Keratinocyte (primary cell): Measurements from ENCODE around the gene GPR15LG. TPM values are rescaled to one million over a fixed set of nuclear protein-coding genes. Genes with fewer than 3 reads are reported as not detected.

ENCODE experiments used
- DNase-seq: peaks from one replicate; pipeline ENCODE4 v3.0.0-alpha.2; 2011; ENCODE audit warnings: low read depth, missing footprints, low spot score
- FAIRE-seq: peaks from 2 replicates; lab custom pipeline; 2011; peaks lifted over from hg19 to GRCh38; lab: Jason Lieb, UNC
- H2AFZ ChIP-seq: 2 replicates; pipeline ENCODE4 v1.6.0; 2012; ENCODE audit warnings: low read length, control low read depth, inconsistent platforms; ENCODE audit not compliant: control insufficient read depth
- H3K27ac ChIP-seq: 2 replicates; pipeline ENCODE4 v1.5.1; 2011; ENCODE audit warnings: low read length; ENCODE audit not compliant: control insufficient read depth, insufficient read depth
- H3K27me3 ChIP-seq: 3 replicates; pipeline ENCODE4 v1.6.0; 2011; ENCODE audit warnings: low read length; ENCODE audit not compliant: control insufficient read depth, insufficient read depth; ENCODE audit errors: extremely low read depth
- H3K36me3 ChIP-seq, 2 experiments: 2 replicates in 1 of 2; 3 replicates in 1 of 2; pipeline ENCODE4 v1.5.1; 2011; ENCODE audit warnings: low read length in 2 of 2, mild to moderate bottlenecking in 1 of 2; ENCODE audit not compliant: control insufficient read depth in 2 of 2, insufficient read depth in 2 of 2; ENCODE audit errors: extremely low read depth in 1 of 2
- H3K4me1 ChIP-seq: 3 replicates; pipeline ENCODE4 v1.5.1; 2011; ENCODE audit warnings: low read length; ENCODE audit not compliant: control insufficient read depth, insufficient read depth; ENCODE audit errors: extremely low read depth
- H3K4me2 ChIP-seq: 3 replicates; pipeline ENCODE4 v1.6.0; 2011; ENCODE audit warnings: low read depth, low read length; ENCODE audit not compliant: control insufficient read depth, insufficient read depth; ENCODE audit errors: extremely low read depth
- H3K4me3 ChIP-seq, 3 experiments: fragments of 200-600 bp in 1 of 3; sonication (generic) in 1 of 3; 2 replicates in 2 of 3; 3 replicates in 1 of 3; pipeline ENCODE4 v1.5.1; 2011 to 2016; ENCODE audit warnings: low read length in 3 of 3, mild to moderate bottlenecking in 3 of 3, control low read depth in 2 of 3, inconsistent platforms in 1 of 3, low read depth in 1 of 3, mixed read lengths in 1 of 3, mixed run types in 1 of 3, moderate library complexity in 1 of 3; ENCODE audit not compliant: control insufficient read depth in 2 of 3, insufficient read depth in 2 of 3; ENCODE audit errors: extremely low read depth in 1 of 3
- H3K79me2 ChIP-seq: 2 replicates; pipeline ENCODE4 v1.6.0; 2012; ENCODE audit warnings: low read length; ENCODE audit not compliant: control insufficient read depth, insufficient read depth
- H3K9ac ChIP-seq: 3 replicates; pipeline ENCODE4 v1.6.0; 2011; ENCODE audit warnings: low read length; ENCODE audit not compliant: control insufficient read depth, insufficient read depth; ENCODE audit errors: extremely low read depth
- H3K9me1 ChIP-seq: 3 replicates; pipeline ENCODE4 v1.6.0; 2011; ENCODE audit warnings: low read length; ENCODE audit not compliant: control insufficient read depth, insufficient read depth; ENCODE audit errors: extremely low read depth
- H3K9me3 ChIP-seq: 2 replicates; pipeline ENCODE4 v1.5.1; 2012; ENCODE audit warnings: low read depth, low read length; ENCODE audit not compliant: control insufficient read depth
- H4K20me1 ChIP-seq: 3 replicates; pipeline ENCODE4 v1.6.0; 2011; ENCODE audit warnings: low read length; ENCODE audit not compliant: control insufficient read depth, insufficient read depth; ENCODE audit errors: extremely low read depth
- EZH2 ChIP-seq: IDR thresholded peaks from one replicate; pipeline ENCODE4 v1.6.1; 2012; ENCODE audit warnings: inconsistent platforms, mild to moderate bottlenecking, low read length, moderate library complexity
- dilution Hi-C: fragments of 300-500 bp; cut with MboI; formaldehyde crosslinking; loops from one replicate; pipeline ENCODE4 v1.7.0; 2020; ENCODE audit warnings: low sequenced_read_pairs; ENCODE audit not compliant: extremely low pct_ligation_motif_present
- polyA plus RNA-seq, 5 experiments: library from polyadenylated mRNA; depleted of rRNA in 3 of 5; stranded (reverse) in 3 of 5; stranded (forward) in 1 of 5; unstranded in 1 of 5; fragments of >200 nt; gene quantifications; 1 replicate in 1 of 5; 2 replicates in 3 of 5; 3 replicates in 1 of 5; pipeline versions ENCODE4 v1.2.1 to v1.2.3, GENCODE V29; 2011 to 2012; ENCODE audit warnings: missing spikeins in 2 of 5, low read depth in 1 of 5, low replicate concordance in 1 of 5
- TF ChIP-seq, protein P1 (sequence below), 3 experiments: IDR thresholded peaks in 1 of 3; conservative IDR thresholded peaks in 1 of 3; optimal IDR thresholded peaks in 1 of 3; 2 replicates in 2 of 3; 3 replicates in 1 of 3; pipeline versions ENCODE3 to v1.5.1; 2011; ENCODE audit warnings: low read length in 3 of 3, mild to moderate bottlenecking in 3 of 3, moderate library complexity in 2 of 3, control low read depth in 1 of 3, inconsistent platforms in 1 of 3; ENCODE audit not compliant: insufficient read depth in 2 of 3; ENCODE audit errors: extremely low read depth in 1 of 3

GPR15LG gene
- polyA plus RNA-seq, 1 donor (not counting 4 experiments of a cell fraction or from before 2014, with no cell fraction given): 10.4 TPM

GRCh38 chr10:84140036-84140379, 33.6 kb upstream of the GPR15LG start:
- Histone ChIP-seq H3K27me3 (no peaks in the 10 kb centered on the region), H3K4me1 (peaks cover 13% of the 10 kb centered on the region), H3K4me2 (peak overlapping the region; percentile 93), H3K4me3 (peak overlapping the region; percentile 73 to 99 (median 96)), H3K9me3 (no peaks in the 10 kb centered on the region), H3K9ac (peak overlapping the region; percentile 96), H3K9me1 (no peaks in the 10 kb centered on the region), H4K20me1 (no peaks in the 10 kb centered on the region), H3K27ac (peak overlapping the region; percentile 86), H3K36me3 (peaks cover 7 to 14% of the 10 kb centered on the region in 2 experiments), H3K79me2 (peaks cover 23% of the 10 kb centered on the region), H2AFZ (peak overlapping the region; percentile 4)
- FAIRE-seq: no peak
- dilution Hi-C loops: loop anchor here (10.0 kb wide), 1 partner anchor 65 kb away; no protein-coding TSS in a partner anchor
- no peak for TF ChIP-seq EZH2
- TF ChIP-seq, protein P1, sequence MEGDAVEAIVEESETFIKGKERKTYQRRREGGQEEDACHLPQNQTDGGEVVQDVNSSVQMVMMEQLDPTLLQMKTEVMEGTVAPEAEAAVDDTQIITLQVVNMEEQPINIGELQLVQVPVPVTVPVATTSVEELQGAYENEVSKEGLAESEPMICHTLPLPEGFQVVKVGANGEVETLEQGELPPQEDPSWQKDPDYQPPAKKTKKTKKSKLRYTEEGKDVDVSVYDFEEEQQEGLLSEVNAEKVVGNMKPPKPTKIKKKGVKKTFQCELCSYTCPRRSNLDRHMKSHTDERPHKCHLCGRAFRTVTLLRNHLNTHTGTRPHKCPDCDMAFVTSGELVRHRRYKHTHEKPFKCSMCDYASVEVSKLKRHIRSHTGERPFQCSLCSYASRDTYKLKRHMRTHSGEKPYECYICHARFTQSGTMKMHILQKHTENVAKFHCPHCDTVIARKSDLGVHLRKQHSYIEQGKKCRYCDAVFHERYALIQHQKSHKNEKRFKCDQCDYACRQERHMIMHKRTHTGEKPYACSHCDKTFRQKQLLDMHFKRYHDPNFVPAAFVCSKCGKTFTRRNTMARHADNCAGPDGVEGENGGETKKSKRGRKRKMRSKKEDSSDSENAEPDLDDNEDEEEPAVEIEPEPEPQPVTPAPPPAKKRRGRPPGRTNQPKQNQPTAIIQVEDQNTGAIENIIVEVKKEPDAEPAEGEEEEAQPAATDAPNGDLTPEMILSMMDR (optimal IDR thresholded peaks at IDR 0.05 in 1 of 3, IDR thresholded peaks at IDR 0.05 in 1 of 3, conservative IDR thresholded peaks at IDR 0.05 in 1 of 3; ENCODE audit: extremely low read depth in 1 of 3, insufficient read depth in 2 of 3, low read length in 3 of 3): no peak
- DNase-seq: no peak

GRCh38 chr10:84147347-84147746, 26.3 kb upstream of the GPR15LG start:
- no peak overlapping the region for H3K27ac ChIP-seq
- no peak overlapping the region for H3K4me3 ChIP-seq
- TF ChIP-seq, protein P1 (optimal IDR thresholded peaks at IDR 0.05 in 1 of 3, IDR thresholded peaks at IDR 0.05 in 1 of 3, conservative IDR thresholded peaks at IDR 0.05 in 1 of 3; ENCODE audit: extremely low read depth in 1 of 3, insufficient read depth in 2 of 3, low read length in 3 of 3): no peak
- no peak for TF ChIP-seq EZH2
- DNase-seq (no peak), FAIRE-seq (no peak)
- peaks cover 28 to 34% of the 10 kb centered on the region in 2 experiments for H3K36me3 ChIP-seq
- no peak overlapping the region for H3K9ac ChIP-seq
- no peaks in the 10 kb centered on the region for H4K20me1 ChIP-seq
- no peaks in the 10 kb centered on the region for H3K27me3 ChIP-seq
- no peak overlapping the region for H2AFZ ChIP-seq
- H3K79me2 ChIP-seq: no peaks in the 10 kb centered on the region
- H3K9me3 ChIP-seq: no peaks in the 10 kb centered on the region
- no peak overlapping the region for H3K4me2 ChIP-seq
- H3K9me1 ChIP-seq: no peaks in the 10 kb centered on the region
- no peaks in the 10 kb centered on the region for H3K4me1 ChIP-seq
- dilution Hi-C loops: loop anchor here (10.0 kb wide), 1 partner anchor 57 kb away; no protein-coding TSS in a partner anchor
